H1 (cell line): ENCODE results near the gene UPF2. TPM values are rescaled to one million over a fixed set of nuclear protein-coding genes. Genes with fewer than 3 reads are reported as not detected.

Source experiments
- BCL11A ChIP-seq, 2 experiments: IDR thresholded peaks; one replicate each; pipeline ENCODE4 v1.6.1; 2011; ENCODE audit warnings: low read depth in 2 of 2, low read length in 2 of 2, mild to moderate bottlenecking in 2 of 2
- CHD1 ChIP-seq: IDR thresholded peaks from 2 replicates; pipeline ENCODE4 v1.6.1; 2012; ENCODE audit warnings: low read depth, low read length, improper control_type of control experiment
- JUN ChIP-seq: IDR thresholded peaks from 2 replicates; pipeline ENCODE4 v1.6.1; 2011; ENCODE audit warnings: low read depth, mild to moderate bottlenecking, improper control_type of control experiment, low read length
- NANOG ChIP-seq: IDR thresholded peaks from 2 replicates; pipeline ENCODE4 v1.6.1; 2011; ENCODE audit warnings: low read length, low read depth, mild to moderate bottlenecking, inconsistent platforms; ENCODE audit not compliant: insufficient read depth, poor library complexity, severe bottlenecking
- polyA plus RNA-seq, 7 experiments: library from polyadenylated mRNA; depleted of rRNA in 3 of 7; stranded (reverse) in 5 of 7; unstranded in 2 of 7; fragments of >200 nt in 5 of 7; fragments of 200-250 nt in 2 of 7; gene quantifications; 1 replicate in 5 of 7; 2 replicates in 1 of 7; 4 replicates in 1 of 7; pipeline versions ENCODE4 v1.2.1 to v1.2.3, GENCODE V29; 2011 to 2013; ENCODE audit warnings: missing spikeins in 2 of 7, mixed read lengths in 2 of 7
- total RNA-seq: library from RNA; stranded (reverse); fragmentation: NEBNext Ultra II Directional; extraction: Animal tissue kit (Norgen Biotek cat#: 25700); gene quantifications from 2 replicates; pipeline ENCODE4 v1.2.1, GENCODE V29; 2021
- TF ChIP-seq, protein P1 (sequence below): fragments of 300-600 bp; sonication (generic); IDR thresholded peaks from 2 replicates; pipeline ENCODE4 v1.7.1; 2012; ENCODE audit warnings: low read length, moderate library complexity, mild to moderate bottlenecking, inconsistent platforms; ENCODE audit not compliant: insufficient replicate concordance

UPF2 gene
- total and polyA plus RNA-seq, 2 of the 8 experiments (the other 6 are each of a cell fraction or from before 2014, with no cell fraction given): 6.2 to 32.8 TPM

DNA sequence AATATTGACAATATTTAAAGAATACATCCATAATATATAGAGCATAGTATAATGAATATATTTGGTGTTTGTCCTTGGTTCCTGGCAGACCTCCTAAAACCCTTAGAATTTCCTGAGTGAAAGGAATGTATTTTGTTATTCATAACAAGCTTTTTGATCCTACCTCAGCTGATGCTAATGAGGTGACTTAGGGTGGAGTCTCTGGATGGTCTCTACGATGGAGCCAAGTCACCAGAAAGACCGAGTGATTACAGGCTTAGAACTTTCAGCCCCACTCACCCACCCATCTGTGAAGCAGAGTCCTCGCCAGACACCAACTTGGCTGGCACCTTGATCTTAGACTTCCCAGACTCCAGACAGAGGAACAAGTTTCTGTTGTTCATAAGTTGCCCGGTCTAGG lies 35.9 kb downstream of the UPF2 start (continued):
- no peak for TF ChIP-seq BCL11A (IDR thresholded peaks at IDR 0.05; ENCODE audit: low read depth in 2 of 2, low read length in 2 of 2)
- TF ChIP-seq NANOG: no peak
- no peak for TF ChIP-seq CHD1
- TF ChIP-seq JUN: no peak
- TF ChIP-seq, protein P1, sequence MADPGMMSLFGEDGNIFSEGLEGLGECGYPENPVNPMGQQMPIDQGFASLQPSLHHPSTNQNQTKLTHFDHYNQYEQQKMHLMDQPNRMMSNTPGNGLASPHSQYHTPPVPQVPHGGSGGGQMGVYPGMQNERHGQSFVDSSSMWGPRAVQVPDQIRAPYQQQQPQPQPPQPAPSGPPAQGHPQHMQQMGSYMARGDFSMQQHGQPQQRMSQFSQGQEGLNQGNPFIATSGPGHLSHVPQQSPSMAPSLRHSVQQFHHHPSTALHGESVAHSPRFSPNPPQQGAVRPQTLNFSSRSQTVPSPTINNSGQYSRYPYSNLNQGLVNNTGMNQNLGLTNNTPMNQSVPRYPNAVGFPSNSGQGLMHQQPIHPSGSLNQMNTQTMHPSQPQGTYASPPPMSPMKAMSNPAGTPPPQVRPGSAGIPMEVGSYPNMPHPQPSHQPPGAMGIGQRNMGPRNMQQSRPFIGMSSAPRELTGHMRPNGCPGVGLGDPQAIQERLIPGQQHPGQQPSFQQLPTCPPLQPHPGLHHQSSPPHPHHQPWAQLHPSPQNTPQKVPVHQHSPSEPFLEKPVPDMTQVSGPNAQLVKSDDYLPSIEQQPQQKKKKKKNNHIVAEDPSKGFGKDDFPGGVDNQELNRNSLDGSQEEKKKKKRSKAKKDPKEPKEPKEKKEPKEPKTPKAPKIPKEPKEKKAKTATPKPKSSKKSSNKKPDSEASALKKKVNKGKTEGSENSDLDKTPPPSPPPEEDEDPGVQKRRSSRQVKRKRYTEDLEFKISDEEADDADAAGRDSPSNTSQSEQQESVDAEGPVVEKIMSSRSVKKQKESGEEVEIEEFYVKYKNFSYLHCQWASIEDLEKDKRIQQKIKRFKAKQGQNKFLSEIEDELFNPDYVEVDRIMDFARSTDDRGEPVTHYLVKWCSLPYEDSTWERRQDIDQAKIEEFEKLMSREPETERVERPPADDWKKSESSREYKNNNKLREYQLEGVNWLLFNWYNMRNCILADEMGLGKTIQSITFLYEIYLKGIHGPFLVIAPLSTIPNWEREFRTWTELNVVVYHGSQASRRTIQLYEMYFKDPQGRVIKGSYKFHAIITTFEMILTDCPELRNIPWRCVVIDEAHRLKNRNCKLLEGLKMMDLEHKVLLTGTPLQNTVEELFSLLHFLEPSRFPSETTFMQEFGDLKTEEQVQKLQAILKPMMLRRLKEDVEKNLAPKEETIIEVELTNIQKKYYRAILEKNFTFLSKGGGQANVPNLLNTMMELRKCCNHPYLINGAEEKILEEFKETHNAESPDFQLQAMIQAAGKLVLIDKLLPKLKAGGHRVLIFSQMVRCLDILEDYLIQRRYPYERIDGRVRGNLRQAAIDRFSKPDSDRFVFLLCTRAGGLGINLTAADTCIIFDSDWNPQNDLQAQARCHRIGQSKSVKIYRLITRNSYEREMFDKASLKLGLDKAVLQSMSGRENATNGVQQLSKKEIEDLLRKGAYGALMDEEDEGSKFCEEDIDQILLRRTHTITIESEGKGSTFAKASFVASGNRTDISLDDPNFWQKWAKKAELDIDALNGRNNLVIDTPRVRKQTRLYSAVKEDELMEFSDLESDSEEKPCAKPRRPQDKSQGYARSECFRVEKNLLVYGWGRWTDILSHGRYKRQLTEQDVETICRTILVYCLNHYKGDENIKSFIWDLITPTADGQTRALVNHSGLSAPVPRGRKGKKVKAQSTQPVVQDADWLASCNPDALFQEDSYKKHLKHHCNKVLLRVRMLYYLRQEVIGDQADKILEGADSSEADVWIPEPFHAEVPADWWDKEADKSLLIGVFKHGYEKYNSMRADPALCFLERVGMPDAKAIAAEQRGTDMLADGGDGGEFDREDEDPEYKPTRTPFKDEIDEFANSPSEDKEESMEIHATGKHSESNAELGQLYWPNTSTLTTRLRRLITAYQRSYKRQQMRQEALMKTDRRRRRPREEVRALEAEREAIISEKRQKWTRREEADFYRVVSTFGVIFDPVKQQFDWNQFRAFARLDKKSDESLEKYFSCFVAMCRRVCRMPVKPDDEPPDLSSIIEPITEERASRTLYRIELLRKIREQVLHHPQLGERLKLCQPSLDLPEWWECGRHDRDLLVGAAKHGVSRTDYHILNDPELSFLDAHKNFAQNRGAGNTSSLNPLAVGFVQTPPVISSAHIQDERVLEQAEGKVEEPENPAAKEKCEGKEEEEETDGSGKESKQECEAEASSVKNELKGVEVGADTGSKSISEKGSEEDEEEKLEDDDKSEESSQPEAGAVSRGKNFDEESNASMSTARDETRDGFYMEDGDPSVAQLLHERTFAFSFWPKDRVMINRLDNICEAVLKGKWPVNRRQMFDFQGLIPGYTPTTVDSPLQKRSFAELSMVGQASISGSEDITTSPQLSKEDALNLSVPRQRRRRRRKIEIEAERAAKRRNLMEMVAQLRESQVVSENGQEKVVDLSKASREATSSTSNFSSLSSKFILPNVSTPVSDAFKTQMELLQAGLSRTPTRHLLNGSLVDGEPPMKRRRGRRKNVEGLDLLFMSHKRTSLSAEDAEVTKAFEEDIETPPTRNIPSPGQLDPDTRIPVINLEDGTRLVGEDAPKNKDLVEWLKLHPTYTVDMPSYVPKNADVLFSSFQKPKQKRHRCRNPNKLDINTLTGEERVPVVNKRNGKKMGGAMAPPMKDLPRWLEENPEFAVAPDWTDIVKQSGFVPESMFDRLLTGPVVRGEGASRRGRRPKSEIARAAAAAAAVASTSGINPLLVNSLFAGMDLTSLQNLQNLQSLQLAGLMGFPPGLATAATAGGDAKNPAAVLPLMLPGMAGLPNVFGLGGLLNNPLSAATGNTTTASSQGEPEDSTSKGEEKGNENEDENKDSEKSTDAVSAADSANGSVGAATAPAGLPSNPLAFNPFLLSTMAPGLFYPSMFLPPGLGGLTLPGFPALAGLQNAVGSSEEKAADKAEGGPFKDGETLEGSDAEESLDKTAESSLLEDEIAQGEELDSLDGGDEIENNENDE: no peak
